CD4-positive, alpha-beta T cell (primary cell): ENCODE data around the gene FAM177A1. TPM values are rescaled to one million over a fixed set of nuclear protein-coding genes. Genes with fewer than 3 reads are reported as not detected.
"Not testable (repeated sequence)": the region's sequence is repeated elsewhere in the genome, so short reads cannot be mapped to it uniquely, and the experiment has no call there.

Experiments
- ATAC-seq: fragments of 200-7000 bp; cut with Tn5 transposase; one replicate; pipeline ENCODE4 v1.10.0; 2022; ENCODE audit warnings: mild to moderate bottlenecking; ENCODE audit not compliant: poor library complexity
- CTCF ChIA-PET: fragments of 350-600 bp; sonication (Branson Sonifier 250); formaldehyde crosslinking; loops from one replicate; lab custom pipeline; 2021; ENCODE audit warnings: antibody characterized with exemption, inconsistent platforms; lab: Charles Lee
- POLR2A ChIA-PET: fragments of 350-600 bp; sonication (Branson Sonifier 250); formaldehyde crosslinking; loops from one replicate; lab custom pipeline; 2021; ENCODE audit warnings: antibody characterized with exemption, inconsistent platforms; lab: Charles Lee
- DNase-seq, 14 experiments: peaks; one replicate each; pipeline ENCODE4 v3.0.0-alpha.2; 2013 to 2020; ENCODE audit warnings: mixed read lengths in 2 of 14
- H3K27ac ChIP-seq, 2 donors: one replicate each; pipeline versions ENCODE4 v1.5.1 to v1.7.0; 2013; ENCODE audit warnings: low read length in 2 of 2, low read depth in 1 of 2, mild to moderate bottlenecking in 1 of 2
- H3K27me3 ChIP-seq, 2 experiments: 1 replicate in 1 of 2; 2 replicates in 1 of 2; pipeline versions ENCODE4 v1.6.1 to v1.7.0; 2013; ENCODE audit warnings: low read length in 2 of 2, control low read depth in 1 of 2, mild to moderate bottlenecking in 1 of 2, moderate library complexity in 1 of 2; ENCODE audit not compliant: insufficient read depth in 2 of 2, control insufficient read depth in 1 of 2
- H3K36me3 ChIP-seq: one replicate; pipeline ENCODE4 v1.6.1; 2013; ENCODE audit warnings: low read length, control low read depth; ENCODE audit not compliant: insufficient read depth
- H3K4me1 ChIP-seq: one replicate; pipeline ENCODE4 v1.6.1; 2013; ENCODE audit warnings: low read length, control low read depth; ENCODE audit not compliant: insufficient read depth
- H3K4me3 ChIP-seq: one replicate; pipeline ENCODE4 v1.5.1; 2013; ENCODE audit warnings: mild to moderate bottlenecking, low read length, moderate library complexity
- H3K9me3 ChIP-seq, 2 experiments: 1 replicate in 1 of 2; 2 replicates in 1 of 2; pipeline versions ENCODE4 v1.6.1 to v1.7.0; 2013; ENCODE audit warnings: low read length in 2 of 2, mild to moderate bottlenecking in 2 of 2, control low read depth in 1 of 2, moderate library complexity in 1 of 2; ENCODE audit not compliant: control insufficient read depth in 1 of 2, insufficient read depth in 1 of 2
- H3K27ac Mint-ChIP-seq: one replicate; pipeline ENCODE4 v1.8.0; 2020; ENCODE audit warnings: mixed read lengths
- H3K27me3 Mint-ChIP-seq: one replicate; pipeline ENCODE4 v1.8.0; 2021; ENCODE audit warnings: mixed read lengths
- H3K36me3 Mint-ChIP-seq: one replicate; pipeline ENCODE4 v1.8.0; 2021; ENCODE audit warnings: low read depth, mixed read lengths
- H3K4me1 Mint-ChIP-seq: one replicate; pipeline ENCODE4 v1.8.0; 2021; ENCODE audit warnings: low read depth, mixed read lengths
- H3K4me3 Mint-ChIP-seq: one replicate; pipeline ENCODE4 v1.8.0; 2020; ENCODE audit warnings: mild to moderate bottlenecking, mixed read lengths
- H3K9me3 Mint-ChIP-seq: one replicate; pipeline ENCODE4 v1.8.0; 2020; ENCODE audit warnings: mixed read lengths
- intact Hi-C, 2 experiments: fragments of 100-400 bp; cut with DNase I in 1 of 2; cut with micrococcal nuclease in 1 of 2; formaldehyde crosslinking; loops; one replicate each; pipeline versions ENCODE4 v1.15.1 to v1.9.0; 2023 to 2025; cut with DNase I, micrococcal nuclease
- total RNA-seq, 174 experiments: library from RNA in 2 of 174; stranded (reverse) in 2 of 174; gene quantifications; one replicate each; pipeline ENCODE4 v1.2.3 and lab custom pipeline; 2021 to 2026
- TF ChIP-seq, protein P1 (sequence below): fragments of 200-600 bp; IDR thresholded peaks from one replicate; pipeline ENCODE4 v1.8.0; 2022; ENCODE audit warnings: antibody characterized with exemption, mild to moderate bottlenecking

The FAM177A1 gene
- total RNA-seq, 2 experiments from 2014 or later = 172 to 186 TPM

DNA sequence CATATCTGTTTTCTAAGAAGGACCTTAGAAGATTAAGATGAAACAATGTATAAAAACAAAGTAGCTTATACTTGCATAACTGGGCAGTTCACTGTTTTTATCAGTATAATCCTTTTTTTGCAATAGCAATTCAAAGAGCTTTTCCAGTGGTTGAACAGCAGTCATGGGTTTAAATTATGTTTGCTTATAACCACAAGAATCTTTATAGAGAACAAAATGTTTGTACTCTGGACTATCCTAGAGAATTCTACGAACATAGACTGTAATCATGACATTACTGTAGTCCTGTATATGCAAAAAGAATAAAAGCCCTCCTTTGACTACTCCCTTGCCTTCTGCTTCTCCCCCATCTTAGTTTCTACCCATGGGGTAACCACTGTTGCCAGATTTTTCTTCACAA is 5.7 kb downstream of the FAM177A1 start:
- Mint-ChIP-seq H3K4me3 (no peak overlapping the region), H3K27me3 (no peaks in the 10 kb centered on the region), H3K9me3 (no peaks in the 10 kb centered on the region), H3K4me1 (peaks cover 27% of the 10 kb centered on the region), H3K36me3 (peaks cover 71% of the 10 kb centered on the region), H3K27ac (no peak overlapping the region)
- TF ChIP-seq, protein P1, sequence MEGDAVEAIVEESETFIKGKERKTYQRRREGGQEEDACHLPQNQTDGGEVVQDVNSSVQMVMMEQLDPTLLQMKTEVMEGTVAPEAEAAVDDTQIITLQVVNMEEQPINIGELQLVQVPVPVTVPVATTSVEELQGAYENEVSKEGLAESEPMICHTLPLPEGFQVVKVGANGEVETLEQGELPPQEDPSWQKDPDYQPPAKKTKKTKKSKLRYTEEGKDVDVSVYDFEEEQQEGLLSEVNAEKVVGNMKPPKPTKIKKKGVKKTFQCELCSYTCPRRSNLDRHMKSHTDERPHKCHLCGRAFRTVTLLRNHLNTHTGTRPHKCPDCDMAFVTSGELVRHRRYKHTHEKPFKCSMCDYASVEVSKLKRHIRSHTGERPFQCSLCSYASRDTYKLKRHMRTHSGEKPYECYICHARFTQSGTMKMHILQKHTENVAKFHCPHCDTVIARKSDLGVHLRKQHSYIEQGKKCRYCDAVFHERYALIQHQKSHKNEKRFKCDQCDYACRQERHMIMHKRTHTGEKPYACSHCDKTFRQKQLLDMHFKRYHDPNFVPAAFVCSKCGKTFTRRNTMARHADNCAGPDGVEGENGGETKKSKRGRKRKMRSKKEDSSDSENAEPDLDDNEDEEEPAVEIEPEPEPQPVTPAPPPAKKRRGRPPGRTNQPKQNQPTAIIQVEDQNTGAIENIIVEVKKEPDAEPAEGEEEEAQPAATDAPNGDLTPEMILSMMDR = no peak
- ChIA-PET CTCF (interaction anchor here (0.6 kb wide), 1 partner anchor 14 kb away, joined by 3 read pairs; no protein-coding TSS in a partner anchor), POLR2A (interaction anchor here (2.4 kb wide), 1 partner anchor 69 kb away, joined by 8 read pairs; the partner anchor contains the start of gene SRP54)
- Histone ChIP-seq H3K36me3 (peaks cover 35% of the 10 kb centered on the region), H3K4me3 (no peak overlapping the region), H3K4me1 (peaks cover 9% of the 10 kb centered on the region), H3K27ac (no peak overlapping the region), H3K9me3 (no peaks in the 10 kb centered on the region), H3K27me3 (no peaks in the 10 kb centered on the region)
- intact Hi-C loops = no loop called here
- no peak for DNase-seq
- no peak for ATAC-seq

- H3K4me3 Mint-ChIP-seq = no peak overlapping the region
- CTCF ChIA-PET = no interaction called here
- POLR2A ChIA-PET = no interaction called here
Measured at GRCh38 chr14:35052637-35053036, 6.6 kb downstream of the FAM177A1 start.

DNA sequence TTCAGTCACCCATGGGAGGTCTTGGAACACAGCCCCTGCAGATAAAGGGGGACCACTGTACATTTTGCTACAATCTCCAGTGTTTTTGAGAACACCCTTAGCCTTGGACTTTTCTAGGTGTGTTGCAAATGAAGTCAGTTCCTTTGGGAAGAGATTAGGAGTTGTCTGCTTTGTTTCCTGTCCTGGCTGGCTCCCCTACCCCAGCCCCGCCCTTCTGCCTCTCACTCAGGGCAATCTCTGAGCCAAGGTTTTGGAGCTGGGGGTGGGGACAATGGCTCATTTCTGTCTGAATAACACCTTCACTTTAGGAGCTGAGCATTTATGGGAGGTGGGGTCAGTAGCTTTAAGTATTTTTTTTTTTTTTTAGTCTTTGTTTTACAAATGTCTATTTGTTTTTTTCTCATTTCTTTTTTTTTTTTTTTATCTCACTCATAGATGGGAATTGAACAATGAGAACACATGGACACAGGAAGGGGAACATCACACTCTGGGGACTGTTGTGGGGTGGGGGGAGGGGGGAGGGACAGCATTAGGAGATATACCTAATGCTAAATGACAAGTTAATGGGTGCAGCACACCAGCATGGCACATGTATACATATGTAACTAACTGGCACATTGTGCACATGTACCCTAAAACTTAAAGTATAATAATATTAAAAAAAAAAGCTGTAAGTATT is 15.2 kb downstream of the FAM177A1 start:
- intact Hi-C loops, H3K4me3 ChIP-seq, H3K27me3 ChIP-seq, H3K27me3 Mint-ChIP-seq, H3K4me3 Mint-ChIP-seq, ATAC-seq, H3K27ac Mint-ChIP-seq, H3K27ac ChIP-seq, POLR2A ChIA-PET, H3K9me3 Mint-ChIP-seq, DNase-seq, H3K4me1 ChIP-seq, H3K9me3 ChIP-seq: not testable (repeated sequence)
- Mint-ChIP-seq H3K36me3 (peaks cover 65% of the 10 kb centered on the region), H3K4me1 (peaks cover 13% of the 10 kb centered on the region)
- CTCF ChIA-PET = interaction anchor here (0.7 to 1.5 kb wide), 2 partner anchors 19 to 339 kb away, joined by 3 read pairs; no protein-coding TSS in a partner anchor
- peaks cover 38% of the 10 kb centered on the region for H3K36me3 ChIP-seq

More at GRCh38 chr14:35052637-35053036, 6.6 kb downstream of the FAM177A1 start:
- H3K36me3 ChIP-seq = peaks cover 35% of the 10 kb centered on the region
- intact Hi-C loops = no loop called here
- no peak overlapping the region for H3K27ac ChIP-seq
- Mint-ChIP-seq H3K27ac (no peak overlapping the region), H3K9me3 (no peaks in the 10 kb centered on the region), H3K27me3 (no peaks in the 10 kb centered on the region), H3K36me3 (peaks cover 76% of the 10 kb centered on the region), H3K4me1 (peaks cover 20% of the 10 kb centered on the region)
- DNase-seq (no peak), ATAC-seq (no peak)
- no peaks in the 10 kb centered on the region for H3K9me3 ChIP-seq
- no peaks in the 10 kb centered on the region for H3K27me3 ChIP-seq
- TF ChIP-seq, protein P1 = no peak
- H3K4me3 ChIP-seq = no peak overlapping the region
- peaks cover under 1% of the 10 kb centered on the region for H3K4me1 ChIP-seq

- H3K4me1 ChIP-seq, H3K27me3 Mint-ChIP-seq, ATAC-seq, H3K27ac ChIP-seq, H3K4me1 Mint-ChIP-seq, H3K9me3 ChIP-seq, H3K9me3 Mint-ChIP-seq, H3K27me3 ChIP-seq, H3K4me3 ChIP-seq, H3K4me3 Mint-ChIP-seq, DNase-seq, POLR2A ChIA-PET, H3K27ac Mint-ChIP-seq, intact Hi-C loops: not testable (repeated sequence)
- CTCF ChIA-PET = interaction anchor here (0.6 kb wide), 1 partner anchor 14 kb away, joined by 3 read pairs; no protein-coding TSS in a partner anchor
- H3K36me3 ChIP-seq = peaks cover 29% of the 10 kb centered on the region
- peaks cover 61% of the 10 kb centered on the region for H3K36me3 Mint-ChIP-seq
Measured at GRCh38 chr14:35065731-35066130, 19.7 kb downstream of the FAM177A1 start.
